WTC11 (cell line): ENCODE results near the gene ITGB3.

Experiments
- AFF4 ChIP-seq: sonication (generic); formaldehyde crosslinking; IDR thresholded peaks from 2 replicates; pipeline ENCODE4 v1.8.1; 2023; ENCODE audit warnings: mild to moderate bottlenecking, missing genetic modification reagents, borderline replicate concordance
- IRF2 ChIP-seq: sonication (generic); formaldehyde crosslinking; IDR thresholded peaks from 2 replicates; pipeline ENCODE4 v1.8.0; 2022; ENCODE audit warnings: low read depth, missing genetic modification reagents, borderline replicate concordance
- JUN ChIP-seq: sonication (generic); formaldehyde crosslinking; IDR thresholded peaks from 2 replicates; pipeline ENCODE4 v1.8.0; 2023; ENCODE audit warnings: mild to moderate bottlenecking, missing genetic modification reagents
- MAX ChIP-seq: sonication (generic); formaldehyde crosslinking; IDR thresholded peaks from 2 replicates; pipeline ENCODE4 v1.8.0; 2022; ENCODE audit warnings: mild to moderate bottlenecking, missing genetic modification reagents
- NFE2L1 ChIP-seq: sonication (generic); formaldehyde crosslinking; IDR thresholded peaks from 2 replicates; pipeline ENCODE4 v1.8.1; 2023; ENCODE audit warnings: missing genetic modification reagents
- NFYB ChIP-seq: sonication (generic); formaldehyde crosslinking; conservative IDR thresholded peaks from 2 replicates; pipeline ENCODE4 v1.8.0; 2022; ENCODE audit warnings: low read depth, missing genetic modification reagents
- RELA ChIP-seq: sonication (generic); formaldehyde crosslinking; IDR thresholded peaks from 2 replicates; pipeline ENCODE4 v1.8.1; 2022; ENCODE audit warnings: missing genetic modification reagents, mild to moderate bottlenecking, borderline replicate concordance
- TF ChIP-seq, protein P1 (sequence below): fragments of 200-600 bp; IDR thresholded peaks from 2 replicates; pipeline ENCODE4 v1.8.0; 2022; ENCODE audit warnings: antibody characterized with exemption
- TF ChIP-seq, protein P2 (sequence below): sonication (generic); formaldehyde crosslinking; conservative IDR thresholded peaks from 2 replicates; pipeline ENCODE4 v1.8.1; 2022; ENCODE audit warnings: mild to moderate bottlenecking, missing genetic modification reagents
- TF ChIP-seq, protein P3 (sequence below): sonication (generic); formaldehyde crosslinking; IDR thresholded peaks from 2 replicates; pipeline ENCODE4 v1.8.0; 2022; ENCODE audit warnings: mild to moderate bottlenecking, missing genetic modification reagents

DNA sequence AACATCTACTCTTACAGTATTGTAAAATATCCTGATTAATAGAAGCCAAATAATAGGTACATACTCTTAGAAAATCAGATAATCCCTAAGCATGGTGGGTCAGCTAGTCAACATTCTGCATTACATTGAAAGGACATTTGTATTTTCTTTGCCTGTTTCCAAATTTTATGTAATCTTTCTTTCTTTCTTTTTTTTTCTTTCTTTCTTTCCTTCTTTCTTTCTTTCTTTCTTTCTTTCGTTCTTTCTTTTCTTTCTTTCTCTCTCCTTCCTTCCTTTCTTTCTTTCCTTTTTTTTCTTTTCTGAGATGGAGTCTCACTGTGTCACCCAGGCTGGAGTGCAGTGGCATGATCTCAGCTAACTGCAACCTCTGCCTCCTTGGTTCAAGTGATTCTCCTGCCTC, 18.9 kb downstream of the ITGB3 start:
- no peak for TF ChIP-seq RELA (CRISPR knock-in tag)
- TF ChIP-seq JUN (CRISPR knock-in tag): no peak
- TF ChIP-seq, protein P1, sequence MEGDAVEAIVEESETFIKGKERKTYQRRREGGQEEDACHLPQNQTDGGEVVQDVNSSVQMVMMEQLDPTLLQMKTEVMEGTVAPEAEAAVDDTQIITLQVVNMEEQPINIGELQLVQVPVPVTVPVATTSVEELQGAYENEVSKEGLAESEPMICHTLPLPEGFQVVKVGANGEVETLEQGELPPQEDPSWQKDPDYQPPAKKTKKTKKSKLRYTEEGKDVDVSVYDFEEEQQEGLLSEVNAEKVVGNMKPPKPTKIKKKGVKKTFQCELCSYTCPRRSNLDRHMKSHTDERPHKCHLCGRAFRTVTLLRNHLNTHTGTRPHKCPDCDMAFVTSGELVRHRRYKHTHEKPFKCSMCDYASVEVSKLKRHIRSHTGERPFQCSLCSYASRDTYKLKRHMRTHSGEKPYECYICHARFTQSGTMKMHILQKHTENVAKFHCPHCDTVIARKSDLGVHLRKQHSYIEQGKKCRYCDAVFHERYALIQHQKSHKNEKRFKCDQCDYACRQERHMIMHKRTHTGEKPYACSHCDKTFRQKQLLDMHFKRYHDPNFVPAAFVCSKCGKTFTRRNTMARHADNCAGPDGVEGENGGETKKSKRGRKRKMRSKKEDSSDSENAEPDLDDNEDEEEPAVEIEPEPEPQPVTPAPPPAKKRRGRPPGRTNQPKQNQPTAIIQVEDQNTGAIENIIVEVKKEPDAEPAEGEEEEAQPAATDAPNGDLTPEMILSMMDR: no peak
- no peak for TF ChIP-seq NFE2L1 (CRISPR knock-in tag)
- no peak for TF ChIP-seq AFF4 (CRISPR knock-in tag)
- TF ChIP-seq, protein P2, sequence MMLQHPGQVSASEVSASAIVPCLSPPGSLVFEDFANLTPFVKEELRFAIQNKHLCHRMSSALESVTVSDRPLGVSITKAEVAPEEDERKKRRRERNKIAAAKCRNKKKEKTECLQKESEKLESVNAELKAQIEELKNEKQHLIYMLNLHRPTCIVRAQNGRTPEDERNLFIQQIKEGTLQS (CRISPR knock-in tag): no peak
- TF ChIP-seq, protein P3, sequence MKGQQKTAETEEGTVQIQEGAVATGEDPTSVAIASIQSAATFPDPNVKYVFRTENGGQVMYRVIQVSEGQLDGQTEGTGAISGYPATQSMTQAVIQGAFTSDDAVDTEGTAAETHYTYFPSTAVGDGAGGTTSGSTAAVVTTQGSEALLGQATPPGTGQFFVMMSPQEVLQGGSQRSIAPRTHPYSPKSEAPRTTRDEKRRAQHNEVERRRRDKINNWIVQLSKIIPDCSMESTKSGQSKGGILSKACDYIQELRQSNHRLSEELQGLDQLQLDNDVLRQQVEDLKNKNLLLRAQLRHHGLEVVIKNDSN (CRISPR knock-in tag): no peak
- no peak for TF ChIP-seq NFYB (CRISPR knock-in tag)
- TF ChIP-seq IRF2 (CRISPR knock-in tag): no peak
- no peak for TF ChIP-seq MAX (CRISPR knock-in tag)
